ENCODE results near the gene SP100. TPM values are rescaled to one million over a fixed set of nuclear protein-coding genes. Genes with fewer than 3 reads are reported as not detected.

Gene SP100
- total and polyA plus RNA-seq, 2 of the 13 experiments (the other 11 are each of a cell fraction or from before 2014, with no cell fraction given), result 12.6 to 16.5 TPM

GRCh38 chr2:230416061-230416721, at the start of gene SP100 (continued):
- TF ChIP-seq HMGXB4 (CRISPR knock-in tag; IDR thresholded peaks at IDR 0.05; ENCODE audit: borderline replicate concordance in 1 of 2, low read depth in 1 of 2) (peak; percentile 81 to 83; a peak in 3 of 4 replicates), MXD4 (CRISPR knock-in tag; IDR thresholded peaks at IDR 0.05) (peak; percentile 25; the same call in 1 of the 2 replicates), ZNF382 (CRISPR knock-in tag; IDR thresholded peaks at IDR 0.05; ENCODE audit: borderline replicate concordance) (no peak), ZBTB4 (CRISPR knock-in tag; IDR thresholded peaks at IDR 0.05; ENCODE audit: borderline replicate concordance) (no peak), ZNF615 (CRISPR knock-in tag; IDR thresholded peaks at IDR 0.05; ENCODE audit: borderline replicate concordance) (no peak; the same call in 1 of the 2 replicates), ZNF850 (CRISPR knock-in tag; conservative IDR thresholded peaks at IDR 0.05) (no peak), PREB (CRISPR knock-in tag; IDR thresholded peaks at IDR 0.05) (no peak), ARNT2 (CRISPR knock-in tag; IDR thresholded peaks at IDR 0.05; ENCODE audit: low read depth) (no peak), SYNCRIP (IDR thresholded peaks at IDR 0.05; ENCODE audit: insufficient read depth, low read depth, low read length) (no peak), ZSCAN9 (CRISPR knock-in tag; IDR thresholded peaks at IDR 0.05; ENCODE audit: borderline replicate concordance) (0 out of 2 replicates have a peak, but pooled peaks have one; percentile 31), ZNF256 (CRISPR knock-in tag; conservative IDR thresholded peaks at IDR 0.05) (0 out of 2 replicates have a peak, but pooled peaks have one; percentile 34), ZNF451 (CRISPR knock-in tag; IDR thresholded peaks at IDR 0.05) (no peak), ZNF563 (CRISPR knock-in tag; IDR thresholded peaks at IDR 0.05) (0 out of 2 replicates have a peak, but pooled peaks have one; percentile 25), ZNF558 (CRISPR knock-in tag; IDR thresholded peaks at IDR 0.05; ENCODE audit: borderline replicate concordance) (no peak), ZMYM3 (CRISPR knock-in tag; IDR thresholded peaks at IDR 0.05) (0 out of 2 replicates have a peak, but pooled peaks have one; percentile 58), ZKSCAN5 (CRISPR knock-in tag; IDR thresholded peaks at IDR 0.05) (peak; percentile 85), EEA1 (CRISPR knock-in tag; IDR thresholded peaks at IDR 0.05; ENCODE audit: borderline replicate concordance) (no peak), ISX (CRISPR knock-in tag; conservative IDR thresholded peaks at IDR 0.05) (no peak)

Data from HepG2 (cell line).